ENCODE results near the gene UBA1. TPM values are rescaled to one million over a fixed set of nuclear protein-coding genes. Genes with fewer than 3 reads are reported as not detected.
A peak's percentile ranks its signal among the peaks of the same experiment; 100 is the strongest.

Gene UBA1
- total and polyA plus RNA-seq, 2 donors: 80.4 to 99.8 TPM

GRCh38 chrX:47212381-47213293 lies 19.0 kb downstream of the UBA1 start:
- Histone ChIP-seq H3K9me3 (ENCODE audit: control insufficient read depth in 2 of 2, insufficient read depth in 1 of 2, low read length in 1 of 2) (no peaks in the 10 kb centered on the region), H3K27me3 (ENCODE audit: control insufficient read depth in 2 of 2, insufficient read depth in 1 of 2, low read length in 1 of 2) (no peaks in the 10 kb centered on the region), H3K27ac (ENCODE audit: low read depth in 1 of 2, low read length in 1 of 2) (no peak overlapping the region), H3K4me1 (ENCODE audit: control insufficient read depth in 2 of 2, insufficient read depth in 2 of 2, low read length in 2 of 2) (peaks cover 2 to 8% of the 10 kb centered on the region in 2 donors), H3K36me3 (ENCODE audit: control insufficient read depth in 2 of 2, insufficient read depth in 2 of 2, low read length in 1 of 2) (peaks cover 77 to 78% of the 10 kb centered on the region in 2 donors), H3K4me3 (ENCODE audit: low read length in 2 of 2) (no peak overlapping the region)
- no peak for DNase-seq (ENCODE audit: low read depth in 6 of 9, low spot score in 9 of 9)
- 96% methylated on average over 12 of the region's 12 CpGs for WGBS

DNA sequence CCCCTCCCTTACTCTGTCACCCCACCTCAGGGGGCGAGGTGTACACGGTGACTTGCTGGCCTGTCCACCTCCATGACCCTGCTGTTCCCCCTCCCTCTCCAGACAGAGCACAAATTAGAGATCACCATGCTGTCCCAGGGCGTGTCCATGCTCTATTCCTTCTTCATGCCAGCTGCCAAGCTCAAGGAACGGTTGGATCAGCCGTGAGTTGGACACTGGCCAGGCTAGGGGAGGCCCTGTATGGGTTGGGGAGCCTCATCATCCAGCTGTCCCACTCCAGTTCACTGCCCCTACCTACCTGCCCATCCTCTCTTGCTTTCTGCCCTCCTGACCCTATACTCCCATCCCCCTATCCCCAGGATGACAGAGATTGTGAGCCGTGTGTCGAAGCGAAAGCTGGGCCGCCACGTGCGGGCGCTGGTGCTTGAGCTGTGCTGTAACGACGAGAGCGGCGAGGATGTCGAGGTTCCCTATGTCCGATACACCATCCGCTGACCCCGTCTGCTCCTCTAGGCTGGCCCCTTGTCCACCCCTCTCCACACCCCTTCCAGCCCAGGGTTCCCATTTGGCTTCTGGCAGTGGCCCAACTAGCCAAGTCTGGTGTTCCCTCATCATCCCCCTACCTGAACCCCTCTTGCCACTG lies 20.9 kb downstream of the UBA1 start:
- 97% methylated on average over 20 of the region's 20 CpGs for WGBS

DNA sequence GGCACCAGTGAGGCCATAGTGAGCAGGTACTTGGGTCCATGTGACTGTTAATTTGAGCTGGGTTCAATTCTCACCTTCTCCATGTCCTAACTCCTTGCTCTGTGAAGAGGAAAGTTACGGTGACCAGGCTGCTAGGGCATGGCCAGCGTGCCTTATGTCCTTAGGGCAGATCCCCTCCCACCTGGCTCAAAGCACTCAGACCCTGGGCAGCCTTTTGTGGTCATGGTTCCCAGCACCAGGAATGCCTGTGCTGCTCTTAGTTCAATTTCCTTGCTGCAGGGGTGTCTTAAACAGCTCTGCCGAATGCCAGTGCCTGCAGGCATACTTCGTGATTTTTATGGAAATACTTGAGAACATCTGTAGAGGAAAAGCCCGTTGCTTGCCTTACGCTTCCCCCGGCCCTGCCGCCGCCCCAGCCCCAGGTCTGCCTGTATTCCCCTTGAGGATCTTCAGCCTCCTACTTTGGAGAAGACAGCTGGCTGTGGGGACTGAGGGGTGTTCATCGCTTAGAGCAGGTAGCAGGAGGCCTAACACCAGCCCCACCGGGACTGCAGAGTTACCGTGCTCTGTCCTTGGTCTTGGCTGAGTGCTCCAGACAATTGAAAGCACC lies 21.8 kb downstream of the UBA1 start:
- WGBS: 99% methylated on average over 12 of the region's 12 CpGs
- no peak for DNase-seq (ENCODE audit: low read depth in 6 of 9, low spot score in 9 of 9)

More for the DNA sequence above, 20.9 kb downstream of the UBA1 start:
- Histone ChIP-seq H3K4me1 (ENCODE audit: control insufficient read depth in 2 of 2, insufficient read depth in 2 of 2, low read length in 2 of 2) (peaks cover 2 to 13% of the 10 kb centered on the region in 2 donors), H3K27ac (ENCODE audit: low read depth in 1 of 2, low read length in 1 of 2) (no peak overlapping the region), H3K36me3 (ENCODE audit: control insufficient read depth in 2 of 2, insufficient read depth in 2 of 2, low read length in 1 of 2) (peaks cover 63 to 64% of the 10 kb centered on the region in 2 donors), H3K27me3 (ENCODE audit: control insufficient read depth in 2 of 2, insufficient read depth in 1 of 2, low read length in 1 of 2) (no peaks in the 10 kb centered on the region), H3K4me3 (ENCODE audit: low read length in 2 of 2) (no peak overlapping the region), H3K9me3 (ENCODE audit: control insufficient read depth in 2 of 2, insufficient read depth in 1 of 2, low read length in 1 of 2) (no peaks in the 10 kb centered on the region)
- no peak for DNase-seq (ENCODE audit: low read depth in 6 of 9, low spot score in 9 of 9)

DNA sequence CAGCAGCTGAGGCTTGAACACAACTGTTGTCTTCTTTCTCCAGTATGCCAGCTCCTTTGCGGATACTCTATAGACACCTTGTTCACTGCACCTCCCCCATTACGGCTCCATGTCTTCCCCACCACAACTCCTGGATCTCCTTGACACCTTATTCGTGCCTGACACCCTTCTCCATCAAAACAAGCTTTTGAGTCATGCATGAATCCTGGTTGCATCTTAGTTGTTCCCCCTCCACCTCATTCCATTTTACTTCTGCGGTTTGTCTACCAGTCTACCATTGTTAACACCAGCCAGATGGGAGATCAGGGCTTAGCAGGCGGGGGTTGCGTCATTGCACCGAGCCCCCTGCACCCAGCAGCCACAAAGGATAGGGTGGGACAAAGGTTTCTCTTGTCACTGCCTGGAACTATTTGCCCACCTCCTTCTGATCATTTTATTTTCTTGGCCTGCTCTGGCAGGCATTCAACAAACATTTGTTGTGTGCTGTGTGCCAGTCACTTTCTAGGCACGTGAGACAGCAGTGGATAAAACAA lies 22.8 kb downstream of the UBA1 start:
- 96% methylated on average over 8 of the region's 8 CpGs for WGBS
- Histone ChIP-seq H3K27me3 (ENCODE audit: control insufficient read depth in 2 of 2, insufficient read depth in 1 of 2, low read length in 1 of 2) (no peaks in the 10 kb centered on the region), H3K36me3 (ENCODE audit: control insufficient read depth in 2 of 2, insufficient read depth in 2 of 2, low read length in 1 of 2) (peaks cover 48 to 49% of the 10 kb centered on the region in 2 donors), H3K4me1 (ENCODE audit: control insufficient read depth in 2 of 2, insufficient read depth in 2 of 2, low read length in 2 of 2) (peaks cover 7 to 28% of the 10 kb centered on the region in 2 donors), H3K27ac (ENCODE audit: low read depth in 1 of 2, low read length in 1 of 2) (peak overlapping the region; percentile 84 to 90), H3K9me3 (ENCODE audit: control insufficient read depth in 2 of 2, insufficient read depth in 1 of 2, low read length in 1 of 2) (no peaks in the 10 kb centered on the region), H3K4me3 (ENCODE audit: low read length in 2 of 2) (no peak overlapping the region)
- no peak for DNase-seq (ENCODE audit: low read depth in 6 of 9, low spot score in 9 of 9)

More for the DNA sequence above, 21.8 kb downstream of the UBA1 start:
- Histone ChIP-seq H3K9me3 (ENCODE audit: control insufficient read depth in 2 of 2, insufficient read depth in 1 of 2, low read length in 1 of 2) (no peaks in the 10 kb centered on the region), H3K27me3 (ENCODE audit: control insufficient read depth in 2 of 2, insufficient read depth in 1 of 2, low read length in 1 of 2) (no peaks in the 10 kb centered on the region), H3K4me1 (ENCODE audit: control insufficient read depth in 2 of 2, insufficient read depth in 2 of 2, low read length in 2 of 2) (peaks cover 4 to 21% of the 10 kb centered on the region in 2 donors), H3K36me3 (ENCODE audit: control insufficient read depth in 2 of 2, insufficient read depth in 2 of 2, low read length in 1 of 2) (peaks cover 55 to 56% of the 10 kb centered on the region in 2 donors), H3K4me3 (ENCODE audit: low read length in 2 of 2) (no peak overlapping the region), H3K27ac (ENCODE audit: low read depth in 1 of 2, low read length in 1 of 2) (no peak overlapping the region)

DNA sequence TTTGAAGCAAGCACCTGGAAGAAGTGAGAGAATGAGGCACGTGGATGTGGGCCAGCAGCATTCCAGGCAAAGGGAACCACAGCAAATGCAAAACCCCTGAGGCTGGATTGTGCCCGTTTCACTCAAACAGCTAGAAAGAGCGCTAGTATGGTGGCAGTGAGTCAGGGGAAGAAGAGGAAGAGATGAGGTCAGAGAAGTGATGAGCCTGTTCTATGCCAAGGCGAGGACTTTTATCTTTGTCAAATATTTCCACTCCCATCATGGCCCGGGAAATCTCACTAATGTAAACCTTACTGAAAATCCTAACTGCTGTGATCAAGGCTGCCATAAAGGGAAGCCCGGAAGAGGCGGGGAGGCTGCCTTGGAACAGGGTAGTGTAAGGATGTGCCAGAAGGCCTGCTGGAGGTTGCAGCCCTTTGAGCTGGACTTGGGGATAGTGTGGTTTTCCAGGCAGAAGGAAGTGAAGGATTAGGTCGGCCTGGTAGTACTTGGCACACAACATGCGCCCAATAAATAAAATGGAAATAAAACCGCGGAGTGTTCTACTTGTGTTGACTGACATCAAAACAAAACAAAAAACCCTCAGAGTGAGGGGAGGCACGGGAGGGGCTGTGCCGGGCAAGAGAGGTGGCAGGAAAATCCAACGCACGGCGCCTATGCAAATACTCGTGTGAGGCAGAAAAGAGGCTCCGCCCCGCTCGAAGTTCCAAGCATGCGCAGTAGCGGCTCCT lies 23.7 kb downstream of the UBA1 start:
- no peak for DNase-seq (ENCODE audit: low read depth in 6 of 9, low spot score in 9 of 9)
- Histone ChIP-seq H3K4me1 (ENCODE audit: control insufficient read depth in 2 of 2, insufficient read depth in 2 of 2, low read length in 2 of 2) (peaks cover 7 to 28% of the 10 kb centered on the region in 2 donors), H3K4me3 (ENCODE audit: low read length in 2 of 2) (peak overlapping the region; percentile 18 to 19), H3K36me3 (ENCODE audit: control insufficient read depth in 2 of 2, insufficient read depth in 2 of 2, low read length in 1 of 2) (peaks cover 41% of the 10 kb centered on the region in 2 donors), H3K9me3 (ENCODE audit: control insufficient read depth in 2 of 2, insufficient read depth in 1 of 2, low read length in 1 of 2) (no peaks in the 10 kb centered on the region), H3K27me3 (ENCODE audit: control insufficient read depth in 2 of 2, insufficient read depth in 1 of 2, low read length in 1 of 2) (no peaks in the 10 kb centered on the region), H3K27ac (ENCODE audit: low read depth in 1 of 2, low read length in 1 of 2) (peak overlapping the region; percentile 84 to 90)
- 20% methylated on average over 22 of the region's 22 CpGs for WGBS

GRCh38 chrX:47217852-47218279 lies 24.2 kb downstream of the UBA1 start:
- Histone ChIP-seq H3K27me3 (ENCODE audit: control insufficient read depth in 2 of 2, insufficient read depth in 1 of 2, low read length in 1 of 2) (no peaks in the 10 kb centered on the region), H3K4me1 (ENCODE audit: control insufficient read depth in 2 of 2, insufficient read depth in 2 of 2, low read length in 2 of 2) (peaks cover 7 to 28% of the 10 kb centered on the region in 2 donors), H3K36me3 (ENCODE audit: control insufficient read depth in 2 of 2, insufficient read depth in 2 of 2, low read length in 1 of 2) (peaks cover 36 to 37% of the 10 kb centered on the region in 2 donors), H3K9me3 (ENCODE audit: control insufficient read depth in 2 of 2, insufficient read depth in 1 of 2, low read length in 1 of 2) (no peaks in the 10 kb centered on the region), H3K27ac (ENCODE audit: low read depth in 1 of 2, low read length in 1 of 2) (peak overlapping the region; percentile 90 to 100), H3K4me3 (ENCODE audit: low read length in 2 of 2) (peak overlapping the region; percentile 78 to 83)
- peak; percentile 86 to 100 (median 96) for DNase-seq (ENCODE audit: low read depth in 6 of 9, low spot score in 9 of 9)
- WGBS: 0% methylated on average over 31 of the region's 31 CpGs

DNA sequence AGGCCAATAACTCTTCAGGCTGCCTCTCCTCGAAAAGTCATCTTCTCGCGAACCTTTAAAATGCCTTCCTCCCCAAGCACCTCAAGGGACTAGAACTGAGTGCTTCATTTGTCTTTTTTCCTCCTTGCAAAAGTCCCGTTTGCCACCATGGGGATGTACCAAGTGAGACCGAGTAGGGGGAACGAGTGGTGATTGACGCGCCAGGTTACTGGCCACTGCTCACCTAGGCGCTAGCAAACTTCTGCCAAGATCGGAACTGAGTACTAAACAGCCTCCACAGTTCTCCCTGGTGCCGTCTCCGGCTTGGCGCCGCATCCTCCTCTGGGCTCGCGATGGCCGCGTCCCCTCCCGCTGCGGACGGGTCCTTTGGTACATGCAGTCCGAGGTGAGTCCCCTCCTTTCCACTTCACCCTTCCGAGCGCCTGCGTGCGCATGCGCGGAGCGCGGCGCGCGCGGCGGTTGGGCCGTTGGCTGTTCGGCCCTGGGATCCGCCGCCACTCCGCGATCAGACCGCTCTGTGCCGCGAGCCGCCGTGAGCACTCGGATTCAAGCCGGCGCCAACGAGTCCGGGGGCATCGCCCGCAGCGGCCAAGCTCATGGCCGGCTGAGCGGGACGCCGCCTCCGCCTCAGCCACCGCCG lies 24.8 kb downstream of the UBA1 start, which contains the start of gene CDK16:
Gene CDK16, plus strand, starts transcription at position 402 of the 640 bp plus-strand sequence. CDS start 4,877 bp downstream, outside the sequence.
- no peaks in the 10 kb centered on the region for H3K27me3 ChIP-seq (ENCODE audit: control insufficient read depth in 2 of 2, insufficient read depth in 1 of 2, low read length in 1 of 2)
- no peaks in the 10 kb centered on the region for H3K9me3 ChIP-seq (ENCODE audit: control insufficient read depth in 2 of 2, insufficient read depth in 1 of 2, low read length in 1 of 2)
- H3K27ac ChIP-seq (ENCODE audit: low read depth in 1 of 2, low read length in 1 of 2): peak within 1 kb of the TSS; percentile 90 to 100
- H3K36me3 ChIP-seq (ENCODE audit: control insufficient read depth in 2 of 2, insufficient read depth in 2 of 2, low read length in 1 of 2): peaks cover 36 to 37% of the 10 kb centered on the region in 2 donors
- peaks cover 7 to 28% of the 10 kb centered on the region in 2 donors for H3K4me1 ChIP-seq (ENCODE audit: control insufficient read depth in 2 of 2, insufficient read depth in 2 of 2, low read length in 2 of 2)
- under 1% methylated on average over 59 of the region's 61 CpGs for WGBS
- peak within 1 kb of the TSS; percentile 78 to 83 for H3K4me3 ChIP-seq (ENCODE audit: low read length in 2 of 2)
- DNase-seq (ENCODE audit: low read depth in 6 of 9, low spot score in 9 of 9): peak in 8 of 9 donors; percentile 63 to 96 (median 85)

Measured in thymus (tissue), 11 donors.